Stimulated activated CD8-positive, alpha-beta memory T cell treated with anti-CD3 and anti-CD28 coated beads, Interleukin-12 subunit alpha, Interleukin-12 subunit beta, amount 100 ng/mL, for 24 hours (primary cell): Measurements from ENCODE around the gene PCED1A.
"Not testable (repeated sequence)": the region's sequence is repeated elsewhere in the genome, so short reads cannot be mapped to it uniquely, and the experiment has no call there.

ENCODE experiments used
- DNase-seq: peaks from one replicate; pipeline ENCODE4 v3.0.0-alpha.2; 2020; ENCODE audit errors: extremely low read depth

Gene PCED1A

GRCh38 chr20:2829376-2829775 is 11.1 kb downstream of the PCED1A start:
- no peak for DNase-seq

- DNase-seq = no peak
These were observed 13.8 kb downstream of the PCED1A start for GRCh38 chr20:2826655-2827054.

DNA sequence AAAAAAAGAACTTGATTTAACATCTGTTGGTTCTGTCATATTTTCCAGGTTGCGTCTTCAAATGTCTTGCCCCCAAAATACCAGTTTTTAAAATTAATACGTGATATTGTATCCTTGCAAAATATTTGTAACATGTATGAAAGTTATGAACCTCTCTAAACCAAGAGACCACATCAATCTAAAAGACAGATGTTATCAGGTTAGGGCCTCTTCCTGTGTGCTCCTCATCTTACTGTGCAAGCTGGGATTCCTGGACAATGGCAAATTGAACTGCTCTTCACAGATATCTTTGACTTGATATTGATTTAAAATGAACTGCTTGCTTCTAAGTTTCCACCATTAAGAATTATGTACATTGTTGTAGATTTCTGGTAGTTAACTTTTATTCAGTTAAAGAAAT is 14.7 kb downstream of the PCED1A start:
- DNase-seq = no peak

DNA sequence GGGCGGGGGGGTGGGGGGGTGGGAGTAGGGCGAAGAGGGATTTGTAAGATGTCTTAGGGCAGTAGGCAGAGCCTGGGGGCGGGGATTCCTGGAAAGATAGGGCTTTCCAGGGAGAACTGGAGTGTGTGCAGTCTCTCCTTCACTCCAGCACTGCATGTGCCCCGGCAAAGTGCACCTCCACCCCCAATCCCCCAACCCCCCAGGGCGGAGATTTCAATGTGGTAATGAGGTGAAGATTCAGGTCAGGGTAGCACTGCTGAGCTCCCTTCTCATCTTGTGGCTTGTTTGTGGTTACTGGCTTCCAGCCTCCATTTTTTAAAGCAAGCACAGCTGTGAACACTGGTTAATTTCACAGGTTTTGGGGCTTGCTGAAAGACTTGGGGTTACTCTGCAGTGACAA is 18.4 kb downstream of the PCED1A start:
- DNase-seq = no peak

GRCh38 chr20:2820896-2821869 is 19.3 kb downstream of the PCED1A start:
- DNase-seq = no peak

DNA sequence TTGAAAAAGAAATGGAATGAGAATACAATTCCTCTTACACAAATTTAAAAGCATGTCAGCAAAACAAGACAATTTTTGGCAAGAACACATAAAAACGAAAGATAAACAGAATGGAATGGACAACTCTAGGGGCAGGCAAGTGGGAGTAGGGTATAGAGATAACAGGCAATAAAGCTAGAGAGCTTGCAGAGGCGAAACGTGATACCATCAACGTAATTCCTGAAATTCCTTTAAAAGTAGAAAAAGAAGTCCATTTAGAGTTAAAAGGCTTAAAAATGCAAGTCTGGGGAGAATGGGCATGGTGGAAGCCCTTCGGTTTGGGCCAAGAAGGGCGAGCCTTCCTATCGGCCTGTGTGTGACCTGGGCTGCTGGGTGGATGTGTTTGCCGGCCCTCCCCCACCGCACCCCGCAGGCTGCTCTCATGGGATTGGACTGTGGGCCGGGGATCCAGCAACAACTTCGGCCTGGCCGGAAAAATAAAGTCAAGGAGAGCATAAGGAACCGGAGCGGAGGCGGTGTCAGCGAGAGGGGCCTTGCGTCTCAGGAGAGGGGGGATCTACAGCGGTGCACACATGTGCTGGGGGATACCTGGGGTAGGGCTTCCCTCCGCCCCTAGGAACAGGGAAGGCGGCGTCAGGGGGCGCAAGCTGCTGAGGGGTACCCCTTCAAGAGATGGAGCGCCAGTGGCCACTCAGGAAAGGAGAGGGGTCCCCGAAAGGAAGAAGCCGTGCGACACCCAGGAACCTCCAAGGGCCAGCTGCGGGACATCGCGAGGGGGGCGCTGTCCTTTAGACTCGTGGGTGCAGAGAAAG is 20.2 kb downstream of the PCED1A start:
- no peak for DNase-seq

- DNase-seq = no peak
These were observed 22.4 kb downstream of the PCED1A start for GRCh38 chr20:2817891-2818595.

GRCh38 chr20:2817341-2817726 is 23.1 kb downstream of the PCED1A start:
- no peak for DNase-seq

GRCh38 chr20:2816583-2817340 is 23.7 kb downstream of the PCED1A start:
- DNase-seq = no peak

- no peak for DNase-seq
These were observed 24.3 kb downstream of the PCED1A start, which contains the start of gene TMEM239 for GRCh38 chr20:2816030-2816582. Gene TMEM239, plus strand, starts transcription at chr20:2816364. Its CDS starts 191 bp downstream, at chr20:2816555.

GRCh38 chr20:2815242-2815900 is 25.1 kb downstream of the PCED1A start:
- DNase-seq = no peak

DNA sequence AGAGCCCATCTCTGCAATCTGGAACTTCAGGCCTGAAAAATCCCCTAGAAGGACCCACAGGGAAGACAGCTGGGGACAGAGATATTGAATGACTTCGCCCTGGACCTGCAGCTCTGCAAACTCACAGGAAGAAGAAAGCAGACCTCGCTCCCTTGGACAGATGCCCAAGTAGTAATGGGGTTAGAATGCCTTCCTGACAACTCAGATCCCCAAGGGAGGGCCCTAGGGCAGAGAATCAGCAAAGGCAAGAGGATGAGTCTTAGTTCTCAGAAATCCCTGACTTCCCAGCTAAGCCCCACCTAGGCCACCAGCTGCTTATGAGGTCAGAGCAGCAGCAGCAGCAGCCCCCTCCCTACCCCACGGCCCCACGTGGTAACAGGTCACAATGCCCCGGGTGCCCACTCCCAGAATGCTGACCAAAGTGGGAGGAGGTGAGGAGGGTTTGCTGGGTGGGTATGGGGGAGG is 25.8 kb downstream of the PCED1A start, which contains the start of gene C20orf141:
C20orf141 (plus strand) TSS at position 401 of the 465 bp plus-strand sequence. CDS start 198 bp downstream, outside the sequence.
- DNase-seq = no peak

- DNase-seq = no peak
These were observed 26.4 kb downstream of the PCED1A start for GRCh38 chr20:2814076-2814475.

GRCh38 chr20:2812189-2812588 is 28.3 kb downstream of the PCED1A start:
- no peak for DNase-seq

DNA sequence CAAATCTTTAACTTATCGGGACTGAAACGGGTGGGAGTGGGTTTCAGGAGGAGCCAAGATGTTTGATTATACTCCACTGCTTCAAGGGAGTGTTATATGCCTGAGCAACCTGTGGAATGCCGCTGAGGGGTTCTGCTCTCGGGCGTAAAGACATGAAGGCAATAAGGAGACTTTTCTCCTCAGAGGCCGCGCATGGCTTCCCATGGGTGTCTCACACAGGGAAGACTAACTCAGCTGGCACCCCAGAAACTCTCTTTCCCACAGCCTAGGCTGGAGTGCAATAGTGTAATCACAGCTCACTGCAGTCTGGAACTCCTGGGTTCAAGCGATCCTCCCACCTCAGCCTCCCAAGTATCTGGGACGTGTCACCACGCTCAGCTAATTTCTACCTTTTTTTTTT is 30.8 kb downstream of the PCED1A start:
- DNase-seq = no peak

- DNase-seq = not testable (repeated sequence)
These were observed 32.5 kb downstream of the PCED1A start for GRCh38 chr20:2807929-2808328.

DNA sequence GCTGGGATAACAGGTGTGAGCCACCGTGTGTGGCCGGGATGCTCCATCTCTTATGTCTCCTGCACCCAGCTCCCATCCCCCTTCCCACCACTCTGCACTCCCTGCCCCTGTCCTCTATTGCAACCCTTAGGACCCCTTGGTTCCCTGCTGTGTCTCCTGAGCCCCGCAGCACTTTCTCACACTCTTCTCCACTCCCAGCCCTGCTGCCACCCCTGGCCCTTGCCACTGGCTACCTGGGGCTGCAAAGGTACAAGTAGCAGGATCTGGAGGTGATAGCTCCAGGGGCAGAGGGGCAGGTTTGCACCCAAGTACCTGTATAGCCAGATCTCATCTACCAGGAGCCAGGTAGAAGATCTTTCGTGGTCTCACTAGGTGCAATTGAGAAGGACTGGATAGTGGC is 33.4 kb downstream of the PCED1A start:
- DNase-seq = no peak

DNA sequence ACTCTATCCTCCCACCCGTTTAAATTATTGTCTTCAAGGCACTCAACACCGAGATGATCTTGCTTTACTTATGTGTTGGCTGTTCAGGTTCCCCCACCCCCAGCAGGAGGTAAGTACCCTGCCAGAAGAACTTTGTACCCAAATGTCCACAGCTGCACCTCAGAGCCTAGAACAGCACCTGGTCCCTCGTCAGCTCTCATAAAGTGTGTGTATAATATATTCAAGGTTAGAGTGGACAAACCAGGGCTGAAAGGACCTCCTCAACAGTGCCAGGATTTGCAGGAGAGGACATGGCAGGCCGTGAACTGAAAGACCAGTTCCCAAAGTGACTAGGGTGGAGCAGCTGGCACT is 34.1 kb downstream of the PCED1A start:
- DNase-seq = no peak

- DNase-seq = no peak
These were observed 34.6 kb downstream of the PCED1A start for GRCh38 chr20:2805689-2806350.
